Measurements from ENCODE around the gene XRCC5.

DNA sequence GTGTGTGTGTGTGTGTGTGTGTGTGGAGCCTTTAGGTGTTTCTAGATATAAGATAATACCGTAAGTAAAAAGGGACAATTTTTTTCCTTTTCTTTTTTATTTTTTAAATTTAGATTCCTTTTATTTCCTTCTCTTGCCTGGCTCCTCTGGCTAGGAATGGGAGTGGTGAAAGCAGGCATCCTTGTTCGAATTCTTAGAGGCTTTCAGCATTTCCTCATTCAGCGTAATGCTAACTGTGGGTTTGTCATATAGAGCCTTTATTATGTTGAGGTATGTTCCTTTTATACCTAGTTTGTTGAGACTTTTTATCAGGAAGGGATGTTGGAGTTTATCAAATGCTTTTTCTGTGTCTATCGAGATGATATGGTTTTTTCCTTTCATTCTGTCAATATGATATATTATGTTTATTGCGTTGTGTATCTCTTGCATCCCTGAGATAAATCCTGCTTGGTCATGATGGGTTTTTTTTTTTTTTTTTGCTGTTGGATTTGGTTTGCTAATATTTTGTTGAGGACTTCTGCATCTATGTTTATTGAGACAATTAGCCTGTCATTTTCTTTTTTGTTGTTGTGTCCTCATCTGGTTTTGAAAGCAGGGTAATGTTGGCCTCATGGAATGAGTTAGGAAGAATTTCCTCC, 120.2 kb downstream of the XRCC5 start:
- TF ChIP-seq POLR2A (IDR thresholded peaks at IDR 0.05) = no peak
- TF ChIP-seq, protein P1, sequence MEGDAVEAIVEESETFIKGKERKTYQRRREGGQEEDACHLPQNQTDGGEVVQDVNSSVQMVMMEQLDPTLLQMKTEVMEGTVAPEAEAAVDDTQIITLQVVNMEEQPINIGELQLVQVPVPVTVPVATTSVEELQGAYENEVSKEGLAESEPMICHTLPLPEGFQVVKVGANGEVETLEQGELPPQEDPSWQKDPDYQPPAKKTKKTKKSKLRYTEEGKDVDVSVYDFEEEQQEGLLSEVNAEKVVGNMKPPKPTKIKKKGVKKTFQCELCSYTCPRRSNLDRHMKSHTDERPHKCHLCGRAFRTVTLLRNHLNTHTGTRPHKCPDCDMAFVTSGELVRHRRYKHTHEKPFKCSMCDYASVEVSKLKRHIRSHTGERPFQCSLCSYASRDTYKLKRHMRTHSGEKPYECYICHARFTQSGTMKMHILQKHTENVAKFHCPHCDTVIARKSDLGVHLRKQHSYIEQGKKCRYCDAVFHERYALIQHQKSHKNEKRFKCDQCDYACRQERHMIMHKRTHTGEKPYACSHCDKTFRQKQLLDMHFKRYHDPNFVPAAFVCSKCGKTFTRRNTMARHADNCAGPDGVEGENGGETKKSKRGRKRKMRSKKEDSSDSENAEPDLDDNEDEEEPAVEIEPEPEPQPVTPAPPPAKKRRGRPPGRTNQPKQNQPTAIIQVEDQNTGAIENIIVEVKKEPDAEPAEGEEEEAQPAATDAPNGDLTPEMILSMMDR (IDR thresholded peaks at IDR 0.05) = no peak

All from tibial nerve (tissue), 3 donors.